T-cell (primary cell): ENCODE measurements around the gene DACT2. TPM values are rescaled to one million over a fixed set of nuclear protein-coding genes. Genes with fewer than 3 reads are reported as not detected.

ENCODE experiments used
- ATAC-seq, 4 experiments: fragments of 200-7000 bp in 3 of 4; fragments of 150-1000 bp in 1 of 4; cut with Tn5 transposase; replicated peaks in 1 of 4; 1 replicate in 3 of 4; 2 replicates in 1 of 4; pipeline ENCODE4 v1.10.0; 2021; ENCODE audit warnings: moderate library complexity in 3 of 4, mild to moderate bottlenecking in 2 of 4, moderate number of reproducible peaks in 1 of 4
- CTCF ChIA-PET, 2 donors: fragments of 300-600 bp; sonication (Branson Sonifier 250); formaldehyde crosslinking; loops; one replicate each; lab custom pipeline; 2022; ENCODE audit warnings: antibody characterized with exemption in 2 of 2; lab: Charles Lee
- POLR2A ChIA-PET, 2 donors: fragments of 300-600 bp; sonication (Branson Sonifier 250); formaldehyde crosslinking; loops; one replicate each; lab custom pipeline; 2022; ENCODE audit warnings: antibody characterized with exemption in 2 of 2; lab: Charles Lee
- DNase-seq, 35 experiments: peaks; one replicate each; pipeline versions ENCODE4 v3.0.0 to v3.0.0-alpha.2; 2013 to 2023
- H3K27ac ChIP-seq: one replicate; pipeline ENCODE4 v1.5.1; 2013; ENCODE audit warnings: low read length
- H3K27me3 ChIP-seq, 2 experiments: replicated peaks in 1 of 2; 1 replicate in 1 of 2; 2 replicates in 1 of 2; pipeline versions ENCODE4 v1.6.1 to v1.7.0; 2013; ENCODE audit warnings: low read length in 1 of 2, mixed read lengths in 1 of 2; ENCODE audit not compliant: control insufficient read depth in 2 of 2, insufficient read depth in 2 of 2; ENCODE audit errors: extremely low read depth in 1 of 2
- H3K36me3 ChIP-seq, 2 donors: 1 replicate in 1 of 2; 2 replicates in 1 of 2; pipeline versions ENCODE4 v1.6.1 to v1.7.0; 2013; ENCODE audit warnings: low read length in 1 of 2; ENCODE audit not compliant: control insufficient read depth in 2 of 2, insufficient read depth in 1 of 2; ENCODE audit errors: extremely low read depth in 1 of 2
- H3K4me1 ChIP-seq, 2 experiments: 1 replicate in 1 of 2; 2 replicates in 1 of 2; pipeline versions ENCODE4 v1.6.1 to v1.7.0; 2013; ENCODE audit warnings: low read length in 2 of 2, mixed read lengths in 1 of 2; ENCODE audit not compliant: insufficient read depth in 2 of 2, control insufficient read depth in 1 of 2; ENCODE audit errors: extremely low read depth in 1 of 2
- H3K4me3 ChIP-seq, 2 donors: 1 replicate in 1 of 2; 2 replicates in 1 of 2; pipeline versions ENCODE4 v1.5.1 to v1.7.0; 2013; ENCODE audit warnings: mild to moderate bottlenecking in 2 of 2, low read length in 1 of 2, moderate library complexity in 1 of 2; ENCODE audit not compliant: control insufficient read depth in 1 of 2; ENCODE audit errors: extremely low read depth in 1 of 2
- H3K9me3 ChIP-seq: 2 replicates; pipeline ENCODE4 v1.7.0; 2013
- H3K27ac Mint-ChIP-seq, 2 donors: one replicate each; pipeline ENCODE4 v1.8.0; 2020 to 2021; ENCODE audit warnings: mild to moderate bottlenecking in 2 of 2, mixed read lengths in 2 of 2
- H3K27me3 Mint-ChIP-seq, 2 donors: one replicate each; pipeline ENCODE4 v1.8.0; 2021 to 2022; ENCODE audit warnings: mixed read lengths in 2 of 2
- H3K36me3 Mint-ChIP-seq: one replicate; pipeline ENCODE4 v1.8.0; 2021; ENCODE audit warnings: mixed read lengths
- H3K4me1 Mint-ChIP-seq, 3 donors: one replicate each; pipeline ENCODE4 v1.8.0; 2020 to 2022; ENCODE audit warnings: mixed read lengths in 3 of 3, mild to moderate bottlenecking in 1 of 3
- H3K4me3 Mint-ChIP-seq, 3 donors: one replicate each; pipeline ENCODE4 v1.8.0; 2020 to 2022; ENCODE audit warnings: mild to moderate bottlenecking in 3 of 3, mixed read lengths in 3 of 3, moderate library complexity in 3 of 3
- H3K9me3 Mint-ChIP-seq, 3 donors: one replicate each; pipeline ENCODE4 v1.8.0; 2020 to 2022; ENCODE audit warnings: mixed read lengths in 3 of 3
- WGBS: methylation state at CpG from one replicate; pipeline ENCODE4 v1.1.5; 2013; ENCODE audit warnings: missing lambda C conversion rate; ENCODE audit not compliant: insufficient coverage; 5-methylcytosine and 5-hydroxymethylcytosine counted together
- total RNA-seq, 35 experiments: library from RNA in 6 of 35; stranded (reverse) in 6 of 35; fragments of 120-200 nt in 1 of 35; gene quantifications; one replicate each; pipeline versions ENCODE4 v1.2.1 to v1.2.4 and lab custom pipeline; 2013 to 2026

Gene DACT2
- total RNA-seq, 5 donors from 2014 or later (not counting 1 experiment from before 2014, with no cell fraction given) = not detected

DNA sequence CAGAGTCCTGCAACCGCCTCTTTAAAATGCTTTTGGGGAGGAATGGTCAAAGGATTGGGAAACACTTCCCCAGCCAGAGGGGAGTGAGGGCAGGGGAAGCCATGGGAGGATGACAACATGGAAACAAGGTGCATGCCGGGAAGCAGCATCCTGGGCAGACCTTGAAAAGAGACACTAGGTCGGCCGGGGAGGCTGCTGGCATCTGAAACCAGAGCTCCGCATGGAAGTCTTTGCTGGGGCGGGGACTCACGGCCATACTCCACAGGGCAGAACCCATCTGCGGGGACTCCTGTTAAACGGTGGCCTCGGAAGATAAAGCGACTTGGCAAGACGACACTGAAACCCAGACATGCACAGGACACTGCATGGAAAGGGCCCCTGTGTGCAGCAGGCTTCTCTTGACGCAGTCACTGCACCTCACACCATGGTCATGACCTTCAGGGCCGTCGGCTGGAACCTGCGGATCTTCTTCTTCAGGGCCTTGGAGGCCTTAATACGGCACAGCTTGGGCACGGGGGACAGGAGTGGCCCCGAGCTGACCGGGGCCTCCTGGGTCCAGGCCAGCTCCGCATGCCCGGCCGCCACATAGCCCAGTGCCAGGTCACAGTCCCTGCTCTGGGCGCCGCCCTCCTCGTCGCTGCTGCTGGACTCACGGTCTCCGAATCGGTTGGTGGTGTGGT lies 12.4 kb downstream of the DACT2 start:
- H3K27ac Mint-ChIP-seq = no peak overlapping the region
- Histone ChIP-seq H3K4me3 (no peak overlapping the region), H3K27me3 (peaks cover 0 to 7% of the 10 kb centered on the region in 2 experiments), H3K27ac (no peak overlapping the region), H3K9me3 (no peaks in the 10 kb centered on the region), H3K36me3 (no peaks in the 10 kb centered on the region), H3K4me1 (no peaks in the 10 kb centered on the region)
- H3K9me3 Mint-ChIP-seq = no peaks in the 10 kb centered on the region
- POLR2A ChIA-PET = no interaction called here
- DNase-seq (no peak), ATAC-seq (no peak)
- WGBS = 90% methylated on average over 30 of the region's 30 CpGs
- H3K4me3 Mint-ChIP-seq = no peak overlapping the region
- no peaks in the 10 kb centered on the region for H3K4me1 Mint-ChIP-seq
- H3K27me3 Mint-ChIP-seq = peaks cover 6 to 13% of the 10 kb centered on the region in 2 donors
- CTCF ChIA-PET = no interaction called here
- no peaks in the 10 kb centered on the region for H3K36me3 Mint-ChIP-seq

DNA sequence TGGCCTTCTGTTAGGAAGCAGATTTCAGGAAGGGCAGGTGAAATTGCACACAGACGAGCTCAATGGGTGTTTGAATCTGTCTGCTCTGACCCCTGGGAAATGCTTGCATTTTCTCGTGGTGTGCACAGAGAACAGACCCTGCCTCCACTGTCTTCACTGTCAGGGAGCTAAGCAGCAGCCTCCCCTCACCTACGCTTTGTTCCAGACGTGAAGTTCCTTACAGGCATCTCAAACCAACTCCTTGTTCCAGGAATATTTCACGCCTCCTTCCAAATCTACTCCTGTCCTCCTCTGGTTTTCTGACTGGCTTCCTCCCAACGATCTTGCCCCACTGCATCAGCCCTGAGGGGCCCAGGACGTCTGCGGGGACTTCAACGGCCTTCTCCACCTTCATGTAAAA lies 13.7 kb downstream of the DACT2 start:
- Mint-ChIP-seq H3K36me3 (no peaks in the 10 kb centered on the region), H3K4me3 (no peak overlapping the region), H3K27me3 (peaks cover 9 to 13% of the 10 kb centered on the region in 2 donors), H3K27ac (no peak overlapping the region), H3K4me1 (no peaks in the 10 kb centered on the region), H3K9me3 (no peaks in the 10 kb centered on the region)
- ChIA-PET CTCF (interaction anchor here in 1 of 2 donors (0.7 kb wide), 1 partner anchor 380 kb away, joined by 3 read pairs; no protein-coding TSS in a partner anchor), POLR2A (no interaction called here)
- Histone ChIP-seq H3K27ac (no peak overlapping the region), H3K9me3 (no peaks in the 10 kb centered on the region), H3K4me3 (no peak overlapping the region), H3K27me3 (peaks cover 0 to 14% of the 10 kb centered on the region in 2 experiments), H3K4me1 (no peaks in the 10 kb centered on the region), H3K36me3 (no peaks in the 10 kb centered on the region)
- DNase-seq = no peak
- WGBS = 79% methylated on average over 5 of the region's 9 CpGs
- no peak for ATAC-seq

DNA sequence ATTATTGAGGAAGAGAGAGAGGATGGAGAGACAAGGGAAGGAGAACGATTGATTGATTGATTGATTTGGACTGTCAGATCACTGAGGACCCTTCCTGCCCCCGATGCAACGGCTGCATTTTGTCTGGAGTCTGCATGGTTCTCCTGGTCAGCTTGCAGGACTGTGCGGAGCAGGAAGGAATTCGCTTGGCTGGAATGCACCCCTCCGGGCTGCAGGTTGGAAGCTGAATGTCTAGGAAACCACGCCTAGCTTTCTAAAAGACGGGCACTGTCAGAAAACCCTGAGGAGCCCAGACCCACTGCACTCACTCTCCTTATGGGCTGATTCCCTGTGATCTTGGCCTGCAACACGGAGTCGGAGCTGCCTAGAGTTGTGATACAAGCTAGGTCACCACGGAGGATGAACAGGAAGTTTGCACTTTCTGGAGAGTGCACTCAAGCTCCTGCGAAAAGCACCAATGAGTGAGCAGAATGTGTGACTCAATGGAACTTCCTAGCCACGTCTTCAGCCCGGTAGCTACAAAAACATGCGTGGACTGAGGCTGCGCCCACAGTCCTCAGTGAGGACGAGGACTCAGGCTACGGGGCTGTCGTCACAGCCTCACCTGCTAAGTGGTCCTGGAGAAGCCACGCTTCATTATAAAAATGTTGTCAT lies 14.4 kb downstream of the DACT2 start:
- H3K27ac ChIP-seq = no peak overlapping the region
- H3K4me3 Mint-ChIP-seq = no peak overlapping the region
- WGBS = 73% methylated on average over 15 of the region's 20 CpGs

GRCh38 chr6:168304752-168305015 lies 14.9 kb downstream of the DACT2 start:
- no peak for DNase-seq
- H3K36me3 Mint-ChIP-seq = no peaks in the 10 kb centered on the region
- no peak for ATAC-seq
- no peak overlapping the region for H3K27ac Mint-ChIP-seq
- peaks cover 9 to 13% of the 10 kb centered on the region in 2 donors for H3K27me3 Mint-ChIP-seq
- H3K9me3 Mint-ChIP-seq = no peaks in the 10 kb centered on the region
- H3K4me1 Mint-ChIP-seq = no peaks in the 10 kb centered on the region
- no peaks in the 10 kb centered on the region for H3K9me3 ChIP-seq
- ChIA-PET POLR2A (no interaction called here), CTCF (interaction anchor here in 1 of 2 donors (0.6 kb wide), 1 partner anchor 581 kb away, joined by 6 read pairs; no protein-coding TSS in a partner anchor)
- no peak overlapping the region for H3K27ac ChIP-seq
- no CpG with 5 or more reads among the region's 7 CpGs for WGBS
- peaks cover 0 to 14% of the 10 kb centered on the region in 2 experiments for H3K27me3 ChIP-seq
- no peaks in the 10 kb centered on the region for H3K4me1 ChIP-seq
- H3K4me3 ChIP-seq = no peak overlapping the region
- H3K4me3 Mint-ChIP-seq = no peak overlapping the region
- no peaks in the 10 kb centered on the region for H3K36me3 ChIP-seq

More for the DNA sequence above, 14.4 kb downstream of the DACT2 start:
- H3K27ac Mint-ChIP-seq = no peak overlapping the region
- Histone ChIP-seq H3K27me3 (peaks cover 0 to 14% of the 10 kb centered on the region in 2 experiments), H3K4me3 (no peak overlapping the region), H3K9me3 (no peaks in the 10 kb centered on the region), H3K36me3 (no peaks in the 10 kb centered on the region), H3K4me1 (no peaks in the 10 kb centered on the region)
- no peaks in the 10 kb centered on the region for H3K9me3 Mint-ChIP-seq
- no peaks in the 10 kb centered on the region for H3K4me1 Mint-ChIP-seq
- peaks cover 9 to 13% of the 10 kb centered on the region in 2 donors for H3K27me3 Mint-ChIP-seq
- CTCF ChIA-PET = interaction anchor here in 1 of 2 donors (0.6 kb wide), 1 partner anchor 581 kb away, joined by 6 read pairs; no protein-coding TSS in a partner anchor
- DNase-seq (no peak), ATAC-seq (no peak)
- POLR2A ChIA-PET = no interaction called here
- no peaks in the 10 kb centered on the region for H3K36me3 Mint-ChIP-seq

GRCh38 chr6:168303982-168304751 lies 15.4 kb downstream of the DACT2 start:
- no peak overlapping the region for H3K4me3 ChIP-seq

DNA sequence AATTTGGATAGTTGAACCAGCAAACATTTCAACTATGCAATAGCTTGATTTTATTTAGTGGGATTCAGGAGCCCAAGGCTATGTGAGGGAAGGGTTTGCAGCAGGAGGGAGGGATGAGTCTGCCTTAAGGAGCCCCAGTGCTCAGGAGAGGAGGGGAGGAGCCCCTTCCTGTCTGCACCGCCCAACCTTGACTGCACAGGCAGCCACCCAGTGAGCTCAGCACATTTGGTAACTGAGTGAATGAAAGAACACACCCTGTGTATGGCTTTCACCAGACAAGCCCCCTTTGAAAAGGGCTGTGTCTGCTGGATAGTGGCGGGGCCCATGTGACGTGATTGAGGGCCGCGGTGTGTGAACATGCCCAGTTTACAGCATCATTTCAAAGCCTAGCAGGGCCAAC lies 17.0 kb downstream of the DACT2 start:
- H3K36me3 ChIP-seq = no peaks in the 10 kb centered on the region
- H3K9me3 ChIP-seq = no peaks in the 10 kb centered on the region
- H3K4me3 ChIP-seq = no peak overlapping the region
- POLR2A ChIA-PET = no interaction called here
- H3K4me1 Mint-ChIP-seq = no peaks in the 10 kb centered on the region
- peaks cover 9 to 16% of the 10 kb centered on the region in 2 donors for H3K27me3 Mint-ChIP-seq
- H3K4me1 ChIP-seq = no peaks in the 10 kb centered on the region
- peaks cover 0 to 14% of the 10 kb centered on the region in 2 experiments for H3K27me3 ChIP-seq
- no peak overlapping the region for H3K4me3 Mint-ChIP-seq
- H3K9me3 Mint-ChIP-seq = no peaks in the 10 kb centered on the region
- H3K36me3 Mint-ChIP-seq = no peaks in the 10 kb centered on the region
- CTCF ChIA-PET = no interaction called here
- DNase-seq (no peak), ATAC-seq (no peak)
- no peak overlapping the region for H3K27ac Mint-ChIP-seq
- no CpG with 5 or more reads among the region's 5 CpGs for WGBS
- H3K27ac ChIP-seq = no peak overlapping the region

More at GRCh38 chr6:168303982-168304751, 15.4 kb downstream of the DACT2 start:
- Mint-ChIP-seq H3K27me3 (peaks cover 9 to 13% of the 10 kb centered on the region in 2 donors), H3K4me1 (no peaks in the 10 kb centered on the region), H3K27ac (no peak overlapping the region), H3K9me3 (no peaks in the 10 kb centered on the region), H3K4me3 (no peak overlapping the region), H3K36me3 (no peaks in the 10 kb centered on the region)
- 71% methylated on average over 8 of the region's 16 CpGs for WGBS
- ATAC-seq (no peak), DNase-seq (no peak)
- Histone ChIP-seq H3K4me1 (no peaks in the 10 kb centered on the region), H3K27ac (no peak overlapping the region), H3K27me3 (peaks cover 0 to 14% of the 10 kb centered on the region in 2 experiments), H3K36me3 (no peaks in the 10 kb centered on the region), H3K9me3 (no peaks in the 10 kb centered on the region)
- POLR2A ChIA-PET = no interaction called here
- CTCF ChIA-PET = interaction anchor here in 1 of 2 donors (0.6 kb wide), 1 partner anchor 582 kb away, joined by 6 read pairs; no protein-coding TSS in a partner anchor
